ENCODE data around the gene HOXD10.

Gene HOXD10

DNA sequence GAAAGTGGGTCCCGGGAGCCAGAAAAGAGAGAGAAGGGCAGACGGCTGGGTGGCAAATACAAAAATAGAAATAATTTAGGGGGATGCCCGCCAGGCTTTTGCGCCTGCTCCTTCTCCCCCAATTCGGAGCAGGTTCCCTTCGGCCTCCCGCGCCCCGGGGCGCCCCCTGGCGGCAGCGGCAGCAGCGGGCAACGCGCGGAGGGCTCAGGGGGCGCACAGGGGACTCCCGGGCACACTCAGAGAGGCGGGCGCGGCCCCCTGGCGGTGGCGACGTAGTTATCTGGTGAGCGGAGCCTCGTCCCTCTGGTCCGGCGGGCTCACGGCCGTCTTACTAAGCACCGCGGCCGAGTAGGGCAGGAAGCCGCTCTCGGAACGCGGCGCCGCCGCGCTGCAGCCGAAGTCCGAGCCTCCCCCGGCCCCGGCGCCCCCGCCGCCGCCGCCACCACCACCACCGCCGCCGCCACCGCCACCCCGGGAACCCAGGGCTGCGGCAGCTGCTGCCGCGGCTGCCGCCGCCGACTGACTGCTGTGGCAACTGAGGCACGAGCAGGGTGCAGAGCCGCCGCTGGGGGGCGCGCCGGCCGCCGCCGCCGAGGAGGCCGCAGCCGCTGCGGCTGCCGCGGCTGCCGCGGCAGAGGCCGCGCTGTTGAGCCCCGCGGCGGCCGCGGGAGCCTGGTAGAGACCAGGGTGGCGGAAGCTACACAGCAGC lies 36.6 kb upstream of the HOXD10 start:
- H3K4me1 Mint-ChIP-seq = peaks cover 4% of the 10 kb centered on the region
- H3K9me3 Mint-ChIP-seq = peaks cover 1% of the 10 kb centered on the region
- no peak for ATAC-seq (ENCODE audit: low read depth)
- peak overlapping the region; percentile 32 for H3K4me3 Mint-ChIP-seq
- peak overlapping the region; percentile 84 for H3K27ac Mint-ChIP-seq
- DNase-seq (ENCODE audit: low spot score in 2 of 2) = no peak
- H3K36me3 Mint-ChIP-seq = peaks cover 2% of the 10 kb centered on the region
- peaks cover 37% of the 10 kb centered on the region for H3K27me3 Mint-ChIP-seq

DNA sequence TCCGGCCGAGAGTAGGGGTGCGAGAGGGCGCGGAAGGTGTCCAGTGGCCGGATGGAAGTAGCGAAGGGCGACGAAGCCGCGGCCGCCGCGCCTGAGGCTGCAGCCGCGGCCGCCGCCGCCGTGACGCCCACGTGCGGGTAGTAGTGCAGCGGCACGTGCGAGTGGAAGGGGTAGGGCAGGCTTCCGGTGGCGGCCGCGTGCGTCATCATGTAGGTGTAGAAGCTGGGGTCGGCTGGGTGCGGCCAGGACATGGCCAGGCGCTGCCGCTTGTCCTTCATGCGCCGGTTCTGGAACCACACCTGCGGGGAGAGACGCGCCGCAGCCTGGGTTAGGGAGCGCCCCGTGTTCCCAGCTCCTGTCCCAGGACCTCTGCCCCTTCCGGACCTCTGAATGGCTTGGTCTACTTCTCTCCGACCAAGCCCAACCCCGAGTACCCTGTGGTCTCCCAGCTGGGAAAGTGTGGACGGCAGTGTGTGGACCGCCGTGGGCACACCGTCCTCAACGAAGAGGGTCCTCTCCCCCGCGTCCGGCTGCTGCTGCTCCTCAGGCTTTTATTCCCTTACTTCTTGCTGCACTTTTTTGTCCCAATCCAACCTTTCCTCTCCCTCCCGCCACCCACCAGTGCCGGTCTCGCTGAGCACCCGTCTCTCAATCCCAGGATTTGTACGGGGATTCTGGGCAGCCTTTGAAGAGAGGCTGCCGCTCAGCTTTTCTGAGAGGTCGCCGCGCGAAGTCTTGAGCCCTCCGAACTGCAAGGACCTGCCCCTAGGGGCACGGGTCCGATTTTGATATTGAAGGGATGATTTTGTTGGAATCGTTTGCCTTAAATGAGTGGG lies 35.8 kb upstream of the HOXD10 start:
- Mint-ChIP-seq H3K4me3 (no peak overlapping the region), H3K27ac (no peak overlapping the region), H3K27me3 (peaks cover 36% of the 10 kb centered on the region), H3K4me1 (peaks cover 4% of the 10 kb centered on the region), H3K9me3 (peaks cover 2% of the 10 kb centered on the region), H3K36me3 (peaks cover 2% of the 10 kb centered on the region)
- DNase-seq (ENCODE audit: low spot score in 2 of 2) (no peak), ATAC-seq (ENCODE audit: low read depth) (no peak)

DNA sequence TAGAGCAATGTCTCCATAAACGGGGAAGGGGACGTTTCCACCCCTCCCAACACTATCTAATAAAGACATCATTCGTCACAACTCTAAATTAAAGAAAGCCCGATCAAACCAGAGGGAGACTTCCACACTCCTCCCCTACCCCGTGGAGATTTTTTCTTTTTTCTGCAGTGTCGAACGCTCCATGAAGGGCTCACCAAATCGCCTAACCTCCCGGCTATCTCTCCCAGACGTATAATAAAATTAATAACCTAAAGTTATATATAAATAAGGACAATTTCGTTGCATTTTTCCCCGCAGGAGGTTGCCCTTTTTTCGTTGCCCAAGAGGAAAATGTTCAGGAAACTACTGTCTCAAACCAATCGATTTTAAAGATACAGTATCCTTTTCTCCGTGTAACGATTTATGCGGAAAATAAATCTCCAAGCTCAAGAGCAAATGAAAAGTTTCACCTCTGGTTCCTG lies 35.2 kb upstream of the HOXD10 start:
- H3K9me3 Mint-ChIP-seq = peaks cover 1% of the 10 kb centered on the region
- no peak overlapping the region for H3K4me3 Mint-ChIP-seq
- H3K4me1 Mint-ChIP-seq = peaks cover 4% of the 10 kb centered on the region
- ATAC-seq (ENCODE audit: low read depth) (no peak), DNase-seq (ENCODE audit: low spot score in 2 of 2) (peak in 1 of 2 donors; percentile 9)
- peak overlapping the region; percentile 73 for H3K27ac Mint-ChIP-seq
- H3K36me3 Mint-ChIP-seq = peaks cover 2% of the 10 kb centered on the region
- H3K27me3 Mint-ChIP-seq = peaks cover 33% of the 10 kb centered on the region

DNA sequence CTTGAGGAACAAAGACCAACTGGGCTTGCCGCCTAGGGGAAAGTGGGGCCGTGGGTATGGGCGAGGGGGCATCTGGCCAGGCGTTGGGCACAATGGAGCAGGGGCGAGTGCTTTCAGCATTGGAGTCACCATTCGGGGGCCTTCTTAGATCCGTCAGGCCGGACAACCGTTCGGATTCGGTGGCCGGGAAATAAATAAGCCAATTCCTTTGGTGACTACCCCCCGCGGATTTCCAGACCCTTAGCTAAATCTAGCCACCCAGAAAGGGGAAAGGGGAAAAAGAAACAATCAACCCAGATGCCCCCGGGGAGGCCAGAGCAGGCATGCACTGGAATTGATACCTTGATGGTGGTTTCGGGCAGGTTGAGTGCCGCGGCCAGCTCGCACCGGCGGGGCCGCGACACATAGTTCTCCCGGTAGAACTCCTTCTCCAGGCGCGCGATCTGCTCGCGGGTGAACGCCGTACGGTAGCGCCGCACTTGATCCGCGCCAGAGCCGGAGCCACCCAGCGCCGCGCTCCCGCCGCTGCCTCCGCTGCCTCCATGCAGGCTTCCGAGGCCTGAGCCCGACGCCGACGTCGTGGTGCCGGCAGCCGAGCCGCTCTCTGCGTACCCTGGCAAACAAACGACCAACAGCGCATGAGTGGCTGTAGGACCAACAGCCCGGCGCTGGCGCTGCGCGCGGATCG lies 34.6 kb upstream of the HOXD10 start:
- peak in 1 of 2 donors; percentile 23 for DNase-seq (ENCODE audit: low spot score in 2 of 2)
- peak overlapping the region; percentile 73 for H3K27ac Mint-ChIP-seq

DNA sequence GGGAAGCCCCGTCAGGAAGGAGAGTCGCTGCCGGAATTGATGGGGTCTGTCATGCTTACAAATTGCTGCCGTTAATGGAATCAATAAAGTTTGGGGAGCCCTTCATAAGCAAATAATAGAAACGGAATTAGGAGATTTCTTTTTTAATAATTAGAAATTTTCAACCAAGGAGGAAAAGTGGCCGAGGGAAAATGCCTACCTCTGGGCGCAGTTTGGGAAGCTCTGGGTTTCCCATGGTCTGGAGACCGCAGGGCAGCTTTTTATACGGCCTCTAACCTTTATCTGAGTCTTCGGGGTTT lies 34.1 kb upstream of the HOXD10 start:
- no peak overlapping the region for H3K4me3 Mint-ChIP-seq
- H3K27me3 Mint-ChIP-seq = peaks cover 37% of the 10 kb centered on the region
- ATAC-seq (ENCODE audit: low read depth) (no peak), DNase-seq (ENCODE audit: low spot score in 2 of 2) (no peak)
- H3K4me1 Mint-ChIP-seq = peaks cover 4% of the 10 kb centered on the region
- peaks cover 2% of the 10 kb centered on the region for H3K36me3 Mint-ChIP-seq
- peaks cover 1% of the 10 kb centered on the region for H3K9me3 Mint-ChIP-seq
- no peak overlapping the region for H3K27ac Mint-ChIP-seq

More for the DNA sequence above, 34.6 kb upstream of the HOXD10 start:
- Mint-ChIP-seq H3K9me3 (peaks cover 1% of the 10 kb centered on the region), H3K4me1 (peaks cover 4% of the 10 kb centered on the region), H3K4me3 (no peak overlapping the region), H3K36me3 (peaks cover 2% of the 10 kb centered on the region), H3K27me3 (peaks cover 35% of the 10 kb centered on the region)
- no peak for ATAC-seq (ENCODE audit: low read depth)

DNA sequence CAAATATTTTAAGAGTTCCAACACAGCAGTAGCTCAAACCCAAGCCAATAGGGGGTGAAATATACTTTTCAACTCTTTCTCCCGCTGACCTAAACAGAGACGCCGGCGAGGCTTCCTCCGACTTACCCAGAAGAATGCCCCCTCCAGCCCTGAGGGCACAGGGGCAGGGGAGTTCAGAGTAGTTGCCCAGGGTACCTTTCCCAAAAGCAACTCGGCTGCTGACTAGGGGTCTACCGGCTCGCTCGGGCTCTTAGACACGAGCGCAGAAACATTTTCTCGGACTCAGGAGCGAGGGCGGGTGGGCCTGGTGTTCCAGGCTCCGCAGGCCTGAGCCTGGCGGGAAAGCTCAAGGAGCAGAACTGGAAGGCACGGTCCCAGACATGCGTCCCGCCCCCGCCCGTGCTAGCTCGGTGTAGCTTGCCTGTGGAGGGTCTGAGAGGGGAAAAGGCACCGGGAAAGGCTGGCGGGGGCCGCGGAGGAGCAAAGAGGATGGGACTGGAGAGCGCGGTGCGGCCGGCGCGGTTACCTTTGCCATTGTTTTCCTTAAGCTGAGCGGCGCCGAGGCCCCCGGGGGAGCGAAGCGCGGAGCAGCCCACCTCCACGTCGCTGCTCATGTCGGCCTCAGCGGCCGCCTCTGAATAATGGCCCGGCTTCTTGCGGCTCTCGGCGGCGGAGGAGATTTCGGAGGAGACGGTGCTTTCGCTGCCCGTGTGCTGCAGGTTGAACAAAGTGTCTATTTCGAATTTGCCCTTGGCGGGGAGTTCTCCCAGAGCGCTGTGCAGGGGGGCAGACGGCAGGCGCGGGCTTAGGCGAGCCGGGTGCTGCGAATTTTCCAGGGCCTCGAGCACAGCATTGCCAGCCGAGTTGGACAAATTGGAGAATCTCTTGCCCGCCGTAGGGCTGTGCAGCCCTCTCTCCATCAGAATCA lies 33.5 kb upstream of the HOXD10 start:
- H3K4me3 Mint-ChIP-seq = no peak overlapping the region
- H3K27ac Mint-ChIP-seq = peak overlapping the region; percentile 58
- peaks cover 1% of the 10 kb centered on the region for H3K9me3 Mint-ChIP-seq
- peaks cover 4% of the 10 kb centered on the region for H3K4me1 Mint-ChIP-seq
- H3K27me3 Mint-ChIP-seq = peaks cover 37% of the 10 kb centered on the region
- no peak for ATAC-seq (ENCODE audit: low read depth)
- no peak for DNase-seq (ENCODE audit: low spot score in 2 of 2)
- peaks cover 2% of the 10 kb centered on the region for H3K36me3 Mint-ChIP-seq

DNA sequence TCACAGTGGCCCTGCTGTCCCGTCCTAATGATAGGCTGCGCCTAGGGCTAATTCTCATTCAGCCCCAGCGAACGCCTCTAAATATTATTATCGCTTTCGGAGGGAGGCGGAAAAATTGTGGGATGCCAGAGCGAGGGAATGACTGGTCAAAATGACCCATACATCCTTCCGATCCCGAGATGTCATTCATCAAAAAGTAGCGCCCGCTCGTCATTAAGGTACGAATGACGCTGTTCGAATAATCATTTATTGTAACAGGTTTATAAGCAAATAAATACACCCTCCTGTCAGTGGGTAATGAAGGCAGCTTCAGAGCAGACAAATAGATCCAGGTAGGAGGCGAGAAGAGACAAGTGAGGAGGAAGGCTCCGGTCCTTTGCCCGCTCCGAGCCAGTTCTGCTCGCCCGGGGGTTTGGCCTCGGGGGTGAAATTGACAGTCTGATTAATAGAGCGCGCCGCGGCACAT lies 32.7 kb upstream of the HOXD10 start, which contains the start of gene EVX2:
Gene EVX2 (minus strand): TSS at position 167 of the 466 bp plus-strand sequence. CDS start 186 bp downstream, outside the sequence.
- Mint-ChIP-seq H3K4me3 (no peak within 1 kb of the TSS), H3K36me3 (peaks cover 2% of the 10 kb centered on the region), H3K27ac (peak within 1 kb of the TSS; percentile 58), H3K9me3 (peaks cover 1% of the 10 kb centered on the region), H3K27me3 (peaks cover 35% of the 10 kb centered on the region), H3K4me1 (peaks cover 7% of the 10 kb centered on the region)
- ATAC-seq (ENCODE audit: low read depth) = no peak
- DNase-seq (ENCODE audit: low spot score in 2 of 2) = no peak

DNA sequence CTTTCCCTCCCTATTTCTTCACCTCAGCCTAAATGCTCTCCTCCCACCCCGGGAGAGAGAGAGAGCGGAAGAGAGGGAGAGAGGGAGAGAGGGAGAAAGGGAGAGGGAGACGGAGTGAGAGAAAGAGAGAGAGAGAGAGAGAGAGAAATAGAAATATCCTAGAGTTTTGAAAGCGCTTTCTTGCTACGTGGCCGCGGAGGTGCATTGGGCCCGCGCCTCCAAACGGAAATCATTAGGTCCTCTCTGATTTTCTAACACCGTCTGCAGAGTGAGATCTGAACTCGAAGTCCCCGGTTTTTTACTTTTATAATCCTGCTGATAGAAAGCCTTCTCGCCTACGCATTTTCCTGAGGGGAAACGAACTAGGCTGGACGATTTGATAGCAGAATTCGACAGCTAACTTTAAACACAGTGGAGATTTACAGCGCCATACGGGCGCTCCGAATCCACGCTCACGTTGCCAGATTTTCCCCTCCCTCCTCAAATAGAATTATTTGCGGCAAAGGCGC lies 31.9 kb upstream of the HOXD10 start:
- DNase-seq (ENCODE audit: low spot score in 2 of 2) (no peak), ATAC-seq (ENCODE audit: low read depth) (no peak)
- H3K4me3 Mint-ChIP-seq = no peak overlapping the region
- H3K4me1 Mint-ChIP-seq = peaks cover 3% of the 10 kb centered on the region
- no peak overlapping the region for H3K27ac Mint-ChIP-seq
- no peaks in the 10 kb centered on the region for H3K36me3 Mint-ChIP-seq
- peaks cover 32% of the 10 kb centered on the region for H3K27me3 Mint-ChIP-seq
- peaks cover 1% of the 10 kb centered on the region for H3K9me3 Mint-ChIP-seq

DNA sequence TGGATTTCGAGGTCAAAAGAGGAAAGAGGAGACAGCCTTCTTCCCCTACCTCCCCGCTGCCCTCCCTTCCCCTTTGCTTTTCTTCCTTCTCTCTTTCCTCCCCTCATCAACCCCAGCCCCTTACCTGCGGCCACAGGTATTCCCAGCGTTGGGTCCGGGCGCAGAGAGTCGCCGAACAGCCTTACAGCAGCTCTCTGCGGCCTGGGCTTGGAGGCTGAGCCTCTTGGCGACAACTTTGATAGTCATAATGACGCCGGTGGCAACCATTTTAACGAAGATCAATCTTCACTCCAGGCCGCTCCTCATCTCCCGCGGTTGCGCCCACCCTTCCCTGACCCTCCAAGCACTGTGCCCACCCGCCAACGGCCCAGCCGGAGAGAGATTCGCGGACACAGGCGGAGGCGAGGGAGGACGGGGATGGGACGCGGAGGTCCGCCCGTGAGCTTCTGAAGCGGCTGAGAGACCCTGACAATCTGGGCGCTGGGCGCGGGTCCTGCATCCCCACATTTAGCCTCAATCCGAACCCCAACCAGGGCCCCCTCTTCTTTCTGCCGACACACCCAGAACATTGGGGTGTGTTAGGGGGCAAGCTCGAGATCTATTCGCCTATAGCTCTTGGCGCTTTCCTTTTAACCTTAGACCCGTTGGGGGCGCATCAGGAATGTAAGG lies 31.3 kb upstream of the HOXD10 start:
- H3K36me3 Mint-ChIP-seq = no peaks in the 10 kb centered on the region
- no peak overlapping the region for H3K27ac Mint-ChIP-seq
- H3K27me3 Mint-ChIP-seq = peaks cover 32% of the 10 kb centered on the region
- ATAC-seq (ENCODE audit: low read depth) = no peak
- DNase-seq (ENCODE audit: low spot score in 2 of 2) = peak in 1 of 2 donors; percentile 15
- no peak overlapping the region for H3K4me3 Mint-ChIP-seq
- peaks cover 1% of the 10 kb centered on the region for H3K9me3 Mint-ChIP-seq
- H3K4me1 Mint-ChIP-seq = peaks cover 3% of the 10 kb centered on the region

DNA sequence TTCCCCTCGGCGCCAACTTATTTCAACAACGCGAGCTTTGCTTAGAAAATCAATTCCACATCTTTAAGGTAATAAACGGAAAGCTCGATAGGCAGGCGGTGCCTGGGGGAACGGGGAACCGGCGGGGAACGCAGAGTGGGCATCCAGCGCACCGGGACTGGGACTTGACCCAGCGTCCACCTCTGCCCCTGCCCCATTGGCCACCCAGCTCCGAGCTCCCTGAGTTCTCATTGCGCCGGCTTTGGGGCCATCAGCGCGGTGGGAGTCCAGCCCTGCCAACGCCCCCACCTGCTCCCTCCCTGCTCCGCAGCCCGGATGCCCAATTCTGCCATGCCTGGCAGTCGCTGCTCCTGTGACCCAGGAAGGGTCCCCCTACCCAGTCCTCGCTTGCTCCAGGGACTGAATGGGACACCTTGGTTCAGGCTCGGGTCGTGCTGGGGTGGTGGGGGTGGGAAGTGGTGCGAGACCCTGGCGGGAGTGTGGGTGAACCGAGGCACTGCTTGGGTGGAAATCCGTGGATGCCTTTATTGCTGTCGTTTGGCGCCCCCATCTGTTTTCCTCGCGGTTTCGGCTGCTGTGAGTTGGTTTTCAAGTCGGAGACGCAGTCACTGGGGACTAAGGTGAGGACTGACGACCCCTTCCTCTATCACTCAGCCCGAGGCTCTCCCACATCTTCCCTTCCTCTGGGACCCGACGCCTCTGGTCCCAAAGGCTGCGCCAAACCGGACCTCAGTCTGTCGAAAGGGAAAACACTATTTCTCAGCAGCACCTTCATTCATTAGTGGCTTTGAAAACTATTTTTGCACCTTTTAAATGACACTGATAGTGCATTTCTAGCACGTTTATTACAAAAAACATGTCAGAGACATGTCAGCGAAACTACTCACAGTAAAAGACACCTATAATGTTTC lies 30.5 kb upstream of the HOXD10 start:
- no peaks in the 10 kb centered on the region for H3K36me3 Mint-ChIP-seq
- H3K4me3 Mint-ChIP-seq = no peak overlapping the region
- H3K27me3 Mint-ChIP-seq = peaks cover 36% of the 10 kb centered on the region
- DNase-seq (ENCODE audit: low spot score in 2 of 2) (no peak), ATAC-seq (ENCODE audit: low read depth) (no peak)
- H3K9me3 Mint-ChIP-seq = peaks cover 1% of the 10 kb centered on the region
- H3K27ac Mint-ChIP-seq = peak overlapping the region; percentile 35
- H3K4me1 Mint-ChIP-seq = peaks cover 3% of the 10 kb centered on the region

DNA sequence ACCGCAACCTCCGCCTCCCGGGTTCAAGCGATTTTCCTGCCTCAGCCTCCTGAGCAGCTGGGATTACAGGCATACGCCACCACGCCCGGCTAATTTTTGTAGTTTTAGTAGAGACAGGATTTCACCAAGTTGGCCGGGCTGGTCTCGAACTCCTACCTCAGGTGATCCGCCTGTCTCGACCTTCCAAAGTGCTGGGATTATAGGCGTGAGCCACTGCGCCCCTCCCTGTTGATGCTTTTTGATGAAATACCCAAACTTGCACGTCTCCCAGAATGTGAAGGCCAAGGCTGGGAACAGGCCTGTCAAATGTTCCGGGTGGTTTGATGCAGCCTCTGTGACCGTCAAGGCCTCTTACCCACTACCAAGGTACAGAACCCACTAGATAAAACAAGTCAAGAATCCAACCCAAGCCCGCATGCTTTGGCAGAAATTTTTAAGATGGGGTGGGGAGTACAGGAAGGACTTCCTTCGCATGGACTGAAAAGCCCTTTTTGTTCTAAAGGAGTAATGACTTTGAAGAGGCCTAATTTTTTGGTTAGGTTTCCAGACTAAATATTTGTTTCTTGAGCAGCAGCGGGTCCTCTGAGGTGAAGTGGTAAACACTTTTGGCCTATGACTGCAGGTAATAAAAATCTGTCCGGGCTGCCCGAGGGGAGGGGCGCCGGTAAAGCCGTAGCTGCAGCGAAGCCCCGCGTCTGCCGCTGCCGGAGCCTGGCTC lies 29.1 kb upstream of the HOXD10 start:
- peaks cover 43% of the 10 kb centered on the region for H3K27me3 Mint-ChIP-seq
- H3K4me3 Mint-ChIP-seq = no peak overlapping the region
- H3K27ac Mint-ChIP-seq = no peak overlapping the region
- ATAC-seq (ENCODE audit: low read depth) (no peak), DNase-seq (ENCODE audit: low spot score in 2 of 2) (no peak)
- H3K4me1 Mint-ChIP-seq = peaks cover 3% of the 10 kb centered on the region
- no peaks in the 10 kb centered on the region for H3K36me3 Mint-ChIP-seq
- H3K9me3 Mint-ChIP-seq = peaks cover 1% of the 10 kb centered on the region

All from memory B cell (primary cell).